Peyer's patch (tissue), 4 donors: Measurements from ENCODE around the gene FRMD5. TPM values are rescaled to one million over a fixed set of nuclear protein-coding genes. Genes with fewer than 3 reads are reported as not detected.
A peak's percentile ranks its signal among the peaks of the same experiment; 100 is the strongest.
"Not testable (repeated sequence)": the region's sequence is repeated elsewhere in the genome, so short reads cannot be mapped to it uniquely, and the experiment has no call there.

Source experiments
- DNase-seq, 3 donors: peaks; one replicate each; pipeline ENCODE4 v3.0.0-alpha.2; 2017 to 2019
- H3K27ac ChIP-seq, 4 donors: fragments of 200-600 bp; sonication (generic); one replicate each; pipeline ENCODE4 v1.5.1; 2016 to 2019
- H3K27me3 ChIP-seq, 2 donors: fragments of 200-600 bp; sonication (generic); one replicate each; pipeline ENCODE4 v1.5.1; 2019
- H3K36me3 ChIP-seq, 3 donors: fragments of 200-600 bp; sonication (generic); one replicate each; pipeline ENCODE4 v1.5.1; 2016 to 2019
- H3K4me1 ChIP-seq, 4 donors: fragments of 200-600 bp; sonication (generic); one replicate each; pipeline ENCODE4 v1.5.1; 2016 to 2019
- H3K4me3 ChIP-seq, 4 donors: fragments of 200-600 bp; sonication (generic); 1 replicate in 3 of 4; 2 replicates in 1 of 4; pipeline ENCODE4 v1.5.1; 2016 to 2019; ENCODE audit warnings: mild to moderate bottlenecking in 1 of 4
- H3K9me3 ChIP-seq, 4 donors: fragments of 200-600 bp; sonication (generic); one replicate each; pipeline ENCODE4 v1.5.1; 2016 to 2019; ENCODE audit warnings: mild to moderate bottlenecking in 1 of 4
- POLR2A ChIP-seq, 2 donors: fragments of 450-650 bp; IDR thresholded peaks; one replicate each; pipeline ENCODE4 v1.5.1; 2017; ENCODE audit warnings: antibody characterized with exemption in 2 of 2, mild to moderate bottlenecking in 2 of 2, moderate library complexity in 2 of 2
- total RNA-seq, 4 donors: library from RNA; depleted of rRNA; stranded (reverse); fragments of >200 nt; gene quantifications; one replicate each; pipeline ENCODE4 v1.1.0, GENCODE V29; 2016
- TF ChIP-seq, protein P1 (sequence below), 6 experiments: fragments of 450-650 bp in 4 of 6; fragments of 200-600 bp in 2 of 6; sonication (generic) in 1 of 6; IDR thresholded peaks; one replicate each; pipeline ENCODE4 v1.5.1; 2017 to 2019; ENCODE audit warnings: antibody characterized with exemption in 6 of 6, mild to moderate bottlenecking in 3 of 6, moderate library complexity in 1 of 6

The FRMD5 gene
- total RNA-seq, 4 donors from 2014 or later = 0.54 to 5.0 (median 0.57) TPM; not detected in 1

DNA sequence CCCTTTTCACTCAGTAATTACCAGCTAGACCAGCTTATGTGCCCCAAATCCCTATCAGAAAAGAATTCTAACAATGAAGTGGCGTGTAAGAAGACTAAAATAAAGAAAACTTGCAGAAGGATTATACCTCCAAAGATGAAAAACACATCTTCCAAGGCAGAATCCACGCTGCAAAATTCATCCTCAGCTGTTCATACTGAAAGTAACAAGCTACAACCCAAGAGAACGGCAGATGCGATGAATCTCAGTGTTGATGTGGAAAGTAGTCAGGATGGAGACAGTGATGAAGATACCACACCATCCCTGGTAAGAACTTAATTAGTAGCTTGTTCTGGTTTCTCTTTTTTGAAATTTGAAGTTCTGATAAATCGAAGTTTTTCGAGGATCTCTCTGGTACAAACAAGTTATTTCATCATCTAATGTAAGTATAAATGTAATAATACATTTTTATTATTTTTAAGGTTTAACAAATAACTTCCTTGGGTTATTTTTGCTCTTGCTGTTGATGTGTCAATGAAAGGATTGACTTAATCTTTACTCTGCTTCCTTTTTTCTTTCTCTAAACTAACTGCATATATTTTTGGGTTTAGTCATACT is 366.9 kb downstream of the FRMD5 start:
- DNase-seq = no peak
- peak overlapping the region in 1 of 4 donors; percentile 65 for H3K4me3 ChIP-seq
- H3K27me3 ChIP-seq = no peaks in the 10 kb centered on the region
- peaks cover 0 to 40% (median 9%) of the 10 kb centered on the region in 4 donors for H3K4me1 ChIP-seq
- TF ChIP-seq, protein P1, sequence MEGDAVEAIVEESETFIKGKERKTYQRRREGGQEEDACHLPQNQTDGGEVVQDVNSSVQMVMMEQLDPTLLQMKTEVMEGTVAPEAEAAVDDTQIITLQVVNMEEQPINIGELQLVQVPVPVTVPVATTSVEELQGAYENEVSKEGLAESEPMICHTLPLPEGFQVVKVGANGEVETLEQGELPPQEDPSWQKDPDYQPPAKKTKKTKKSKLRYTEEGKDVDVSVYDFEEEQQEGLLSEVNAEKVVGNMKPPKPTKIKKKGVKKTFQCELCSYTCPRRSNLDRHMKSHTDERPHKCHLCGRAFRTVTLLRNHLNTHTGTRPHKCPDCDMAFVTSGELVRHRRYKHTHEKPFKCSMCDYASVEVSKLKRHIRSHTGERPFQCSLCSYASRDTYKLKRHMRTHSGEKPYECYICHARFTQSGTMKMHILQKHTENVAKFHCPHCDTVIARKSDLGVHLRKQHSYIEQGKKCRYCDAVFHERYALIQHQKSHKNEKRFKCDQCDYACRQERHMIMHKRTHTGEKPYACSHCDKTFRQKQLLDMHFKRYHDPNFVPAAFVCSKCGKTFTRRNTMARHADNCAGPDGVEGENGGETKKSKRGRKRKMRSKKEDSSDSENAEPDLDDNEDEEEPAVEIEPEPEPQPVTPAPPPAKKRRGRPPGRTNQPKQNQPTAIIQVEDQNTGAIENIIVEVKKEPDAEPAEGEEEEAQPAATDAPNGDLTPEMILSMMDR (IDR thresholded peaks at IDR 0.05) = no peak
- TF ChIP-seq POLR2A (IDR thresholded peaks at IDR 0.05) = no peak
- no peaks in the 10 kb centered on the region for H3K36me3 ChIP-seq
- H3K27ac ChIP-seq = peak overlapping the region in 3 of 4 donors; percentile 67 to 77 (median 75)
- H3K9me3 ChIP-seq = no peaks in the 10 kb centered on the region

- TF ChIP-seq, protein P1 (IDR thresholded peaks at IDR 0.05) = no peak
- TF ChIP-seq POLR2A (IDR thresholded peaks at IDR 0.05) = peak in 1 of 2 donors; percentile 27
- Histone ChIP-seq H3K27ac (peak within 1 kb of the TSS; percentile 67 to 77 (median 73)), H3K9me3 (no peaks in the 10 kb centered on the region), H3K4me1 (peaks cover 0 to 55% (median 13%) of the 10 kb centered on the region in 4 donors), H3K4me3 (peak within 1 kb of the TSS; percentile 47 to 65 (median 54)), H3K36me3 (no peaks in the 10 kb centered on the region), H3K27me3 (no peaks in the 10 kb centered on the region)
- peak; percentile 87 to 94 (median 87) for DNase-seq
Measured at GRCh38 chr15:43826508-43827341, 368.3 kb downstream of the FRMD5 start, which contains the start of gene WDR76. Gene WDR76 (plus strand): TSS chr15:43827002. CDS start chr15:43827033, 31 bp downstream.

GRCh38 chr15:43826029-43826507 is 369.0 kb downstream of the FRMD5 start:
- Histone ChIP-seq H3K4me1 (peaks cover 0 to 61% (median 14%) of the 10 kb centered on the region in 4 donors), H3K27me3 (no peaks in the 10 kb centered on the region), H3K9me3 (no peaks in the 10 kb centered on the region), H3K4me3 (peak overlapping the region; percentile 47 to 65 (median 54)), H3K27ac (peak overlapping the region; percentile 67 to 77 (median 73)), H3K36me3 (no peaks in the 10 kb centered on the region)
- DNase-seq = no peak
- no peak for TF ChIP-seq POLR2A (IDR thresholded peaks at IDR 0.05)
- TF ChIP-seq, protein P1 (IDR thresholded peaks at IDR 0.05) = no peak

DNA sequence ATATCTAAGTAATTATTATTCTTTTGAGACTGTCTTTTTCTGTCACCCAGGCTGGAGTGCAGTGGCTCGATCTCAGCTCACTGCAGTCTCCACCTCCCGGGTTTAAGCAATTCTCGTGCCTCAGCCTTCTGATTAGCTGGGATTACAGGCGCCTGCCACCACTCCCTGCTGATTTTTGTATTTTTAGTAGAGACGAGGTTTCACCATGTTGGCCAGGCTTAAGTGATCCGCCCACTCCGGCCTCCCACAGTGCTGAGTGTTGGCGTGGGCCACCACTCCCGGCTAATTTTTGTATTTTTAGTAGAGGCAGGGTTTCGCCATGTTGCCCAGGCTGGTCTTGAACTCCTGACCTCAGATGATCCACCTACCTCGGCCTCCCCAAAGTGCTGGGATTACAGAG is 369.8 kb downstream of the FRMD5 start:
- H3K4me3 ChIP-seq, H3K27me3 ChIP-seq, H3K27ac ChIP-seq, H3K36me3 ChIP-seq, H3K9me3 ChIP-seq, DNase-seq: not testable (repeated sequence)
- peaks cover 0 to 62% (median 14%) of the 10 kb centered on the region in 4 donors for H3K4me1 ChIP-seq

DNA sequence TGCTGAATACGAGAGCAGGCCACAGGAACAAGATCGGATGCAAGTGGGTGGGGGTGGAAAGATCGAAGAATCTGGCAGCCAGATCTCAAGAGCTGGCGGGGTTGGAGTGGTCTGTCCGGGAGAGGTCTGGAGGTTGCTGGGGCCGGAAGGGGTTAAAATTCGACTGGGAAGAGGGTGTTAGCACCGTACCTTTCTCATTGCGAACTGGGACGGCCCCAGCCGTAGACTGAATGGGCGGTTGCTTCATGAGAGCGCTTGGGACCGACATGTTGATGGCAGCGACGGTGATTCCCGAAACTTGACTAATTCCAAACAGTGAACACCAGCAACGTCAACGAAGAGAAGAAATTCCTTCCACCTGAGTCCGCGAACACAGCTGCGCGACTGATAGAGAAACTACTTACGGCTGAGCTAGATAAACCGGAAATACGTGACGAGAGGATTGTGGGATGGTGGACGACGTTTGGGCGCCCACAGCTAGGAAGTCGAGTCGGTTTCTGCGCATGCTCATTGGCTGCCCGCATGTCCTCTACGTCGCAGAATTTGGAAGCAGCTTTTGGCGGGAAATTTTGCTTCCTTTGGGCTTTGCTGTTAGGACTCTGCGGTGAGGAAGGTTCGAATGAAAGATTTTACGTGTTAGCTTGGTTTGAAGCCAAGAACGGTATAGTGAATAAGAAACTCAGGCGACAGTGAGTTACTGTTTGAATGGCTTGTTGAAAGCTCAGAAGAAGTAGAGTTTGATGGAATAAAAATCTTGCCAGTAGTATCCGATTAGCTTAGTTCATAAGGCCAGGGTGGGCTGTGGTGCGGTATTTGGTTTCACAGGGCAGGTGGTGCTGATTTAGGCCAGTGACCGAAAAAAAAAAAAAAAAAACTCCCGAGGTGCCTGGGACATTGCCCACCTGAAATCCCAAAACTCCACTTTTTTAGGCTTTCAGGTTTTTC is 370.5 kb downstream of the FRMD5 start, which contains the start of gene MFAP1:
Gene MFAP1, minus strand, starts transcription at position 389 of the 945 bp plus-strand sequence. Its CDS starts 121 bp downstream, at position 268.
- H3K9me3 ChIP-seq = no peaks in the 10 kb centered on the region
- peaks cover 0 to 62% (median 14%) of the 10 kb centered on the region in 4 donors for H3K4me1 ChIP-seq
- H3K36me3 ChIP-seq = no peaks in the 10 kb centered on the region
- DNase-seq = peak; percentile 90 to 98 (median 94)
- H3K4me3 ChIP-seq = peak within 1 kb of the TSS; percentile 67 to 90 (median 74)
- H3K27me3 ChIP-seq = no peaks in the 10 kb centered on the region
- peak within 1 kb of the TSS; percentile 85 to 94 (median 90) for H3K27ac ChIP-seq
- peak; percentile 88 to 96 for TF ChIP-seq POLR2A (IDR thresholded peaks at IDR 0.05)
- TF ChIP-seq, protein P1 (IDR thresholded peaks at IDR 0.05) = no peak
